Eye (tissue), 1 donor: ENCODE results near the gene FHIT.

Experiments used
- DNase-seq: peaks from one replicate; pipeline ENCODE4 v3.0.0-alpha.2; 2015

FHIT gene

GRCh38 chr3:60603860-60604259 lies 647.4 kb downstream of the FHIT start:
- DNase-seq = no peak

DNA sequence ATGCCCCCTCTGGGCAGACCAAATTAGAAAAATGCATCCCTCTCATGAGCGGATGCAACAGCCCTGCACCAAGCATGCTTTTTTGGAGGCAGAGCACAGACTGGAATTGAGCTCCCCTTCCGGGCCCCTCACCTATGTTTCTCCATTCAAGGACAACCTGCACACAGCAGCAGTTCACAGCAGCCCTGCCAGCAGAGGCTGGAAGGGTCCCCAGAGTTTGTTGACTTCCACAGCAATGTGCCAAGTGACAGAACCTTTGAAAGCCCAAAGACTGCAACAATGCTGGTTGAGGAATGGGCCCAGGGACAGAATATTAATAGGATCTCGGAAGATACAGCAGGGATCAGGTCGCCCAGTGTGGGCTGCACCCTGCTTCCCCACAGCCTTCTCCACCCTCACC lies 650.4 kb downstream of the FHIT start:
- no peak for DNase-seq

- no peak for DNase-seq
Observed at GRCh38 chr3:60599586-60599985, 651.7 kb downstream of the FHIT start.

- peak; percentile 25 for DNase-seq
Observed at GRCh38 chr3:60598671-60599070, 652.6 kb downstream of the FHIT start.

- DNase-seq = peak; percentile 77
Observed at GRCh38 chr3:60594025-60594424, 657.2 kb downstream of the FHIT start.

GRCh38 chr3:60591267-60591666 lies 660.0 kb downstream of the FHIT start:
- no peak for DNase-seq

GRCh38 chr3:60588806-60589205 lies 662.4 kb downstream of the FHIT start:
- DNase-seq = no peak

GRCh38 chr3:60585918-60586317 lies 665.3 kb downstream of the FHIT start:
- DNase-seq = no peak

GRCh38 chr3:60584250-60584649 lies 667.0 kb downstream of the FHIT start:
- DNase-seq = no peak

DNA sequence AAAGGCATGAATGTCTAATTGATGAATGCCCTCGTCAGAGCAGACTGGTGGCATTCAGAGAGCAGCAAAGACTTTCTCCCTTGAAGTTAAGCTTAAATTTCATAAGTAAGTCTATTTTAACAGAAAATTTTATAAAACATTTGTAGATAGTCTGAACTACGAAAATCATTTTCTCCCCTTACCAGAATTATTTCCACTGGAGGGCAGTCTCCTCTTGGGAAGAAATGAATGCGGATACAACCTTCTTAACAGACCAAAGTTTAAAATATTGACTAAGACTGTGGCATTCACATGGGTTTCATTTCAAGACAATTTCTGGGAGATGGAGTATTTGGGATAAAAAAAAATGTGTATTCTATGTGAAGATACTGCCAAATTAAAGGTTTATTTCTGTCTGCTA lies 669.0 kb downstream of the FHIT start:
- peak; percentile 56 for DNase-seq

DNA sequence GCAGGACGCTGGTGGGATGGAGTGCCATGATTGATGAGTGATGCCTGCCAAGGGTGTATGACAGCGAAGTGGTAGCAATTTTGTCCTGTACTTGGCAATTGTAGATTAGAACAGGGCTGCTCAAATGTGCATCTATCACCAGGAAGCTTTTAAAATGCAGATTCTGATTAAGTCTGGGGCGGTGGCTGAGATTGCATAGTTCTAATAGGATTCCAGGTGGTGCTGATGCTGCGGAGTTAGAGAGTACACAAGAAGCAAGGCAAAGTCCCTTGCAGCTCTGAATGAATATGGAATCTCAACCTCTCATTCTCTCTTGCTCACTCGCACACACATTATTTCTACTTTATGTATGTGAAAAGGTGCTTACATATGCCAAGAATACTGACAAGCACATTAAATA lies 670.4 kb downstream of the FHIT start:
- no peak for DNase-seq

GRCh38 chr3:60579734-60580133 lies 671.5 kb downstream of the FHIT start:
- DNase-seq = peak; percentile 55

DNA sequence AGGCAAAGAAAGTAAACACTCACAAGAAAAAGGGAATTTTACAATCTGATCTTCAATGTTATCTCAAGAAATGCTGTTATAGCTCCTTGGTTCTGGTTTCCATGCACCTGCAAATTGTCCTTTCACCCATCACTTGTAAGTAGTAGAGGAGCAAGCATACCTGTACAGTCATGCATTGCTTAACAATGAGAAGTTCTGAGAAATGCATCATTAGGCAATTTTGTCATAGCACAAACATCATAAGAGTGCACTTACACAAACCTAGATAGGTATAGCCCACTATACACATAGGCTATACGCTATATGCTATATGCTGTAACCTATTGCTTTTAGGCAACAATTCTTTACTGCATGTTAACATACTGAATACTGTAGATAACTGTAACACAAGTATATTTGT lies 672.3 kb downstream of the FHIT start:
- no peak for DNase-seq

GRCh38 chr3:60577601-60578000 lies 673.7 kb downstream of the FHIT start:
- DNase-seq = no peak

- DNase-seq = no peak
Observed at GRCh38 chr3:60575718-60576272, 675.5 kb downstream of the FHIT start.

GRCh38 chr3:60574046-60574769 lies 677.0 kb downstream of the FHIT start:
- no peak for DNase-seq

- no peak for DNase-seq
Observed at GRCh38 chr3:60573494-60573893, 677.8 kb downstream of the FHIT start.

DNA sequence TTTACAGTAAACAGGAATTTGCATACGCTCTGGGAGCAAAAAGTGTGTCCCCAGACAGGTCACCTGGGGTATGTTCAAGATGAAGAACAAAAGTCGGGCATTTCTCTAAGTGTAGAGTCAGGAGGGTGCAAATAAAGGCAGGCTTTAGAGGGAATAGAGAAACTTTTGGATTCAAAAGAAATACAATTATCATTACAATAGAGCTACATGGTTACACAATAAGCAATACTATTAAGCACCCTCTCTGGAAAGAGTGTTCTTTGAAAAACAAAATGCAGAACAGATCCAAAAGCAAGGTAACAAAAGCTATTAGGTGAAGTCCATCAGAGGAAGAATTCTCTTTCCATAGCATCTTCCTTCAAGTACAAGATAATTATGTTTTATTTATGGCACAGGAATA lies 679.7 kb downstream of the FHIT start:
- no peak for DNase-seq

DNA sequence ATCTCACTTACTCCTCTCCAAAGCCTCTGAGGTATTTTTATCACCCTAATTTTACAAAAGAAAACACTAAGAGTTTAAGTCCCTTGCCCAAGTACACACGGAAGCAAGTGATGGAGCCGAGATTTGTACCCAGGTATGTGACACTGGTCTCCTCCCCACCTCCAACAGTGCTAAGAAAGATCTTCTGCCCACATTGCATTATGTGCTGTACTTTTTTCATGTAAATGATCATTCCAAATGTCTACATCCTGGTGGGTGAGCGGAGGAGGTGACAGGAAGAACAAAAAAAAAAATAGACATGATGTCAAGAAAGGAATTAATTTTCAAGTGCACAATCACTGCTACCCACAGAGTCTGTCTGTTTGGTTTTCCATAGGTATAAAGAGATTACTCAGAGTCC lies 694.1 kb downstream of the FHIT start:
- no peak for DNase-seq

- DNase-seq = peak; percentile 42
Observed at GRCh38 chr3:60555686-60556354, 695.4 kb downstream of the FHIT start.

DNA sequence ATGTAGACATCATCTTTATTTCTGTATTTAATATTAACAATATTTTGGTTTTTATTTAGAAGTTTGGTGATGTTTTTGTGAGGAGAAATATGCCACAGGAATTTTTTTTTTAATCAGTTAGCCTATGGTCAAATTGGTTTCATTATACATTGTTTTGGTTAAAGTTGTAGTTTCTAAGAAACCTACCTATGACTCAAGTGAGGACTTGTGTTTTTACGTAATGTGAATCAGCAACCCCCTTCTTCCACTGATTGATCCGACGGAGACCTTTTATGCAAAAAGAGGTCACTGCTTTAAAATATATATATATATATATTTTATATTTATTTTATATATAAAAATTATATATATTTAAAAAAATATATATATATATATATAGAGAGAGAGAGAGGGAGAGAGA lies 698.1 kb downstream of the FHIT start:
- DNase-seq = no peak

GRCh38 chr3:60552581-60552980 lies 698.7 kb downstream of the FHIT start:
- no peak for DNase-seq

GRCh38 chr3:60551455-60552209 lies 699.6 kb downstream of the FHIT start:
- DNase-seq = no peak

DNA sequence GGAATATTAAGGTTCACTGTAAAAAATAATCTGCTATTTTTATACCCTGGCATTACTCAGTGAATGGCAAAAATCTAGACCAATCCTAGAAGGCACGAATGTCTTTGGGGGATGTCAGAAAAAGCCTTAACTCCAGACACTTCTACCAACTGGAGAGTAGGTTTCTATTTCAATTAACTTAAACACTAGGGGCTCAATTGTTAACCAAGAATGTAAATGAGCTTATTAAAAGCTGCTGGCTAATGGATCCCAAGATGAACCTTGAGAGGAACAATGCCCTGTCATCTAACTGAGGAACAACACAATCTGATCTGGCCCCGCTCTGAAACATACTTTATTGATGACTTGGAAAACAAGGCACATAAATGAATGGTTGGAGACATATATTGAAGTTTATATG lies 701.4 kb downstream of the FHIT start:
- DNase-seq = no peak
